ENCODE results near the gene RGS9BP.
"Not testable (repeated sequence)": the region's sequence is repeated elsewhere in the genome, so short reads cannot be mapped to it uniquely, and the experiment has no call there.

The RGS9BP gene

DNA sequence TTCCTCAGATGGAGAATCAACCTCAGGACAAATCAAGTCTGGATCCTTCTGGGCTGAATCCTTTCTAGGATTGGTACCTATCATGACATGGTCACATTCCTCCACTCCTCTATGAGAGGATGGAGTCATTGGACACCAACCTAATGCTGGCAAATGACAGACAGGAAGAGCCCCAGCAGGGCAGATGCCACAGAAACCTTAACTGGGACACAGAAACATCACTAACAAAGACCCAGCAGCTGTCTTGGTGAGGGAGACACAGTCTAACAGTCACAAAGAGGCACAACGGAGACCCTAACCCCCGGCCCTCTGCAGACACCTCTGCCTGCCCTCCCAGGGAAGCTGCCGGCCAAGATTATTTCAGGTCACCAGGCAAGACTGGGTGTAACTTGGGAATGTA is 2.8 kb upstream of the RGS9BP start:
- no peak for DNase-seq

- no peak for DNase-seq
Observed at GRCh38 chr19:32673573-32673972, 2.1 kb upstream of the RGS9BP start.

DNA sequence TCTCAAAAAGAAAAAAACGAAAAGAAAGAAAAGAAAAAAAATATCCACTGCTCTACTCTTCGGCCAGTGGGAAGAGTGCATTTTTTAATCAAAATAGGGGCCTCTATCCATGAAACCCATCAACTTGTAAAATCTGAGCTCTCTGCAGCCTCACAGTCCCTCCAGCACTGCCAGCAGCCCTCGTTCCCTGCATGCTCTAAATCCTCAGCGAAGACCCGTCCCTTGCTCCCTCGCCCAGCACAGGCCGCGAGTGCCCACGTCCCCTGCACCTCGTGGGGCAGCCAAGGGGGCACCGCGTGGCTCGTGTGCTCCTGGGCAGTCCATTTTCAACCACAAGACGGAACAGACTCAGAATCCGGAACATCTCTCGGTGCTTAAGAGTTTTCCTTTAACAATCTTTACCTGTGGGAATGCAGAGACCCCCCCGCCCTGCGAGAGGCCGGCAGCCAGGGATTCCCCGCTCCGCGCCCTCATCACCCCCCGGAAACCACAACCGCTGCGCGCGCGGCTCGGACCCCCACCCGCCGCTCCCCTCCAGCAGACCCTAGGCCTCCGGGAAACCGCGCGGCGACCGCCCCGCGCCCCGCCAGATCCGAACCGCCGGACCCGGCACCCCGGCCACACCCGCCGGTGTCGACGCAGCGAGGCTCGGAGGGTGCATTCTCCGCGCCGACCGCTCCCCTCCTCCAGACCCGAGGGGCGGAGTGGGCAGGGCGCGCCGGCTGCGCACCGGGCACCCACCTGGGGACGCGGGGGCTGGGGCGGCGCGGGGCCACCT is 1.3 kb upstream of the RGS9BP start:
- no peak for DNase-seq

GRCh38 chr19:32674931-32675719 is 523 bp upstream of the RGS9BP start, which contains the start of gene ANKRD27:
TSS of gene ANKRD27 (minus strand) at chr19:32675180. CDS start at chr19:32659015, 16,165 bp downstream.
- DNase-seq: peak; percentile 94

- no peak for DNase-seq
Observed at GRCh38 chr19:32676186-32676894, 692 bp downstream of the RGS9BP start.

- no peak for DNase-seq
Observed at GRCh38 chr19:32676895-32677359, 1.3 kb downstream of the RGS9BP start.

GRCh38 chr19:32677657-32678056 is 2.0 kb downstream of the RGS9BP start:
- no peak for DNase-seq

GRCh38 chr19:32680986-32681385 is 5.3 kb downstream of the RGS9BP start:
- no peak for DNase-seq

- no peak for DNase-seq
Observed at GRCh38 chr19:32682317-32682716, 6.7 kb downstream of the RGS9BP start.

- no peak for DNase-seq
Observed at GRCh38 chr19:32686847-32687475, 11.3 kb downstream of the RGS9BP start.

- no peak for DNase-seq
Observed at GRCh38 chr19:32687681-32688080, 12.0 kb downstream of the RGS9BP start.

- DNase-seq: no peak
Observed at GRCh38 chr19:32688311-32688710, 12.7 kb downstream of the RGS9BP start.

GRCh38 chr19:32691291-32691951 is 15.8 kb downstream of the RGS9BP start, which contains the start of gene NUDT19:
TSS of gene NUDT19 (plus strand) at chr19:32691821. CDS start at chr19:32691961, 140 bp downstream.
- peak; percentile 57 for DNase-seq

DNA sequence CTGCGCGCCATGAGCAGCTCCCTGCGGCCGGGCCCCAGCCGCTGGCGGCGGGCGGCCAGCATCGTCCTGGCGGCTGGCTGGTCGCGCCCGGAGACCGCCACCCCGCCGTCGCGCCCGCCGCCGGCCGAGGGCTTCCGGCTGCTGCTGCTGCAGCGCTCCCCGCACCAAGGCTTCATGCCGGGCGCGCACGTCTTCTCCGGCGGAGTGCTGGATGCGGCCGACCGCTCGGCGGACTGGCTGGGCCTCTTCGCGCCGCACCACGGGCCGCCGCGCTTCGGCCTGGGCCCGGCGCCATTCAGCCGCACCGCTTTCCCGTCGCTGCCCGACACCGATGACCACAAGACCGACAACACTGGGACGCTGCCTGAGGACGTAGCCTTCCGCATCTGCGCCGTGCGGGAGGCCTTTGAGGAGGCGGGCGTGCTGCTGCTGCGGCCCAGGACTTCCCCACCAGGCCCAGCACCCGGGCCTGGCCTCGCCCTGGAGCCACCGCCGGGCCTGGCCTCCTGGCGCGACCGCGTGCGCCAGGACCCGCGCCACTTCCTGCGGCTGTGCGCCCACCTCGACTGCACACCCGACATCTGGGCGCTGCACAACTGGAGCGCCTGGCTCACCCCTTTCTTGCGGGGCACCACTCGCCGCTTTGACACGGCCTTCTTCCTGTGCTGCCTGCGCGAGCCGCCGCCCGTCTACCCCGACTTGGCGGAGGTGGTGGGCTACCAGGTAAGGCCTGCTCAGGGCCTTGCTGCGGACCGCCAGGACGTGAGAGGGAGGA is 16.5 kb downstream of the RGS9BP start:
- DNase-seq: no peak

DNA sequence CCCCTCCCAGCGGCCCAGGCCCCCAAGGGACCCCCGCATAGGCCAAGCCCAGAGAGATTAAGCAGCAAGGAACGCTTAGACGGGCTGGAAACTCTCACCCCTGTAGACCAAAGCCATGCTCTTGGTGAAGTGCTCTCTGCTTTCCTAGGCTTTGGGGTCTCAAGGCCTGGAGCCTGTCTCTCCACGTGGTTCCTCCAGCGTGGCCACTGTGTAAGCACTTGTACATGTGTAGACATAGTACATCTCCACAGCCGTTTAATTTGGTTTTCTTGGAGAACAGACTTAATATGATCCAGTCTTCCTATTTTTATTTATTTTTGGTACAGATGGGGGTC is 17.0 kb downstream of the RGS9BP start:
- DNase-seq: no peak

GRCh38 chr19:32693151-32694108 is 17.8 kb downstream of the RGS9BP start:
- DNase-seq: not testable (repeated sequence)

DNA sequence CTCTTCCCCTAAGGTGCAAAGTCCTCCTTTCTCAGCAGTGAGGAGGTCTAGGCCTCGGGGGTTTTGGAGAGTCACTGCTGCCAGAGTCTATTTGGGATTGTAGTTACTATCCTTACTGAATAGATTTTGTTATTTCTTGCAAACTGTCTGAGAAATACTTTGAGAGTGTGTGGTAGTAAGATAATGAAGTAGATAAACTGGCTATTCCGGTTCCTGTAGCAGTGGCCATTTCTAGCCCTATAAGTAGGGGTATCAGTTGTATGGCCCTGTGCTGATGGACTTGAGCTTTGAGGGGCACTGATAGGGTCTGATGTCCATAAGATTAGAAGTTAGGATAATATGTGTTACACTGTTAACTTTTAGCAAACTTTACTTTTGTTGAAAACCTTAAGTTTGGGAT is 18.7 kb downstream of the RGS9BP start:
- DNase-seq: not testable (repeated sequence)

DNA sequence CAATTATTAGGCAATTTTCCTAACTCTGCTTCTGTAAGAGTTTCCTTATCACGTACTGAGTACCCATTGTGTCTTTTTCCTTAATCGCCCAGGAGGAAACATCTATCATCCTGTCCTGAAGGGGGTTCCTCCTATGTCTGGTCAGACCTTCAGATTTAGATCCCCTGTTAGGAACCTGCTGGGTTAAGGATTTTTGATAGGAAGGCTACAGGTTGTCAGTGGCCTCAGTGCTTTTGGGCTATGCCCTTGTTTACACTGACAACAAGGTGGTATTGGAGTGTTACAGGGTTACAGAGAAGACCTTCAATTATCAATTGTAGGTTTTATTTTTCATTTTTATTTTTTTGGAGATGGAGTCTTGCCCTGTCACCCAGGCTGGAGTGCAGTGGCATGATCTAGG is 19.2 kb downstream of the RGS9BP start:
- DNase-seq: not testable (repeated sequence)

GRCh38 chr19:32695506-32695905 is 19.9 kb downstream of the RGS9BP start:
- not testable (repeated sequence) for DNase-seq

DNA sequence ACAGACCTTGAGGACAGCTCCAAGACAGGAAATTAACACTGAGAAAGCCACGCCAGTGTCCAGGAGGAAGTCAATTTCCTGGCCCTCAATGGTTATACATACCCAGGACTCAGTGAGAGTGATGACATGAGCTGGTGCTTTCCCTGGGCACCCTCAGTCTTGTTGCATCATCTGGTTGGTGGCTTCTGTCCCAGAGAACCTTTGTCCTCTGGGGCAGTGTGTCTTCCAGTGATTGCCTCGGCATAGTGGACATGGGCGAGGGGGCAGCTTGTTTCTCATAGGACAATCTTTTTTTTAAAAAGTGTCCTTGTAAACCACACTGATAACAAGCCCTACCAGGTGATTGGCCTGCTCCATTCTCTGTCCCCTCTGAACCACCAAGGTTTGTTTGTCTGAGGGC is 21.1 kb downstream of the RGS9BP start:
- DNase-seq: not testable (repeated sequence)
